Tibial nerve (tissue), 4 donors: ENCODE results near the gene MORC2. TPM values are rescaled to one million over a fixed set of nuclear protein-coding genes. Genes with fewer than 3 reads are reported as not detected.

Experiments used
- DNase-seq, 2 donors: peaks; one replicate each; pipeline ENCODE4 v3.0.0-alpha.2; 2019; ENCODE audit warnings: low spot score in 2 of 2
- H3K27ac ChIP-seq, 4 donors: fragments of 200-600 bp; sonication (generic) in 3 of 4; one replicate each; pipeline ENCODE4 v1.5.1; 2017 to 2019; ENCODE audit warnings: mild to moderate bottlenecking in 1 of 4
- H3K27me3 ChIP-seq, 2 donors: fragments of 200-600 bp; sonication (generic) in 1 of 2; one replicate each; pipeline versions ENCODE4 v1.5.1 to v1.6.0; 2017 to 2019
- H3K36me3 ChIP-seq, 3 donors: fragments of 200-600 bp; sonication (generic); one replicate each; pipeline ENCODE4 v1.5.1; 2018 to 2019
- H3K4me1 ChIP-seq, 4 donors: fragments of 200-600 bp; sonication (generic) in 3 of 4; one replicate each; pipeline ENCODE4 v1.5.1; 2017 to 2019
- H3K4me3 ChIP-seq, 4 donors: fragments of 200-600 bp; sonication (generic) in 3 of 4; one replicate each; pipeline ENCODE4 v1.5.1; 2017 to 2019; ENCODE audit warnings: mild to moderate bottlenecking in 1 of 4, moderate library complexity in 1 of 4
- H3K9me3 ChIP-seq, 4 donors: fragments of 200-600 bp; sonication (generic) in 3 of 4; one replicate each; pipeline ENCODE4 v1.5.1; 2017 to 2019
- CTCF ChIP-seq, 5 experiments: fragments of 200-600 bp in 3 of 5; fragments of 450-650 bp in 2 of 5; sonication (generic) in 3 of 5; IDR thresholded peaks; one replicate each; pipeline ENCODE4 v1.5.1; 2016 to 2019; ENCODE audit warnings: antibody characterized with exemption in 5 of 5, mild to moderate bottlenecking in 3 of 5, moderate library complexity in 2 of 5
- EP300 ChIP-seq, 2 donors: sonication (generic); formaldehyde crosslinking; IDR thresholded peaks; one replicate each; pipeline ENCODE4 v1.6.1; 2017; ENCODE audit warnings: antibody characterized with exemption in 2 of 2, mild to moderate bottlenecking in 1 of 2
- POLR2A ChIP-seq, 2 donors: fragments of 450-650 bp; IDR thresholded peaks; one replicate each; pipeline ENCODE4 v1.6.1; 2017; ENCODE audit warnings: antibody characterized with exemption in 2 of 2, mild to moderate bottlenecking in 2 of 2, moderate library complexity in 2 of 2
- WGBS, 2 donors: methylation state at CpG; one replicate each; pipeline ENCODE4 v1.1.5; 2018; 5-methylcytosine and 5-hydroxymethylcytosine counted together
- total RNA-seq, 4 donors: library from RNA; depleted of rRNA; stranded (reverse); fragments of >200 nt; gene quantifications; one replicate each; pipeline ENCODE4 v1.1.0, GENCODE V29; 2016

The MORC2 gene
- total RNA-seq, 4 donors from 2014 or later = 18.0 to 22.0 (median 21.0) TPM

DNA sequence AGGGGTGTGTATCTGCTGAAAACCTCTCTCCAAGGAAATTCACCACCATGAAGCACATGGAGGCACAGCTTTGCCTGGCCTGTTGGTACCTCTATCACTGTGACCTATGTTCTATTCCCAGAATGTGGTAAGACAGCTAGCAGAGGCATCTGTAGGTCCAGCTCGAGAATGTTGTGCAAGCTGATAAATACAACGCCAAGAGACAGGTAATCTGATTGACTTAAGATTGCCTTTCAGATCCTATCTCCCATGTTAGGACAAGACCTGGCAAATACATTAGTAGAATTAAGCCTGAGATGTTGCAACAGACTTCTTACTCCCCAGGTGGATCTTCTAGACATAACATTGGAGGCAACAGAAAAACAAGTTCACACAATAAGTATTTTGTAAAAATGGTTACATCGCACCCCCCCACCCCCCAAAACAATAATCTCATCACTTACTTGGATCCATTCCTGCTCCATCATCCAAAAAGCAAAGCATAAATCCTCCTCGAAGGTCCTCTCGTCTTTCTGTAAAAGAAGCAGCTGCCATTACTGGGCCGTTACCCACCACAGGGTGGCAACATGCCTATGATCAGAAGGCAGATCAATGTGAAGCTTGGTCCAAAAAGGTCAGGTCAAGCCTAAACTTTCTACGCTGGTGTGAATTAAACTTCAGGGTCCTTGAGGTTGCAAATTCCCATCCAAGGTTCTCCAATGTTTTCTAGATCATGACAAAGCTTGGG, 18.5 kb downstream of the MORC2 start:
- Histone ChIP-seq H3K4me1 (peaks cover 0 to 46% (median 19%) of the 10 kb centered on the region in 4 donors), H3K27ac (peak overlapping the region in 1 of 4 donors; percentile 23), H3K36me3 (peaks cover 0 to 74% (median 23%) of the 10 kb centered on the region in 3 donors), H3K4me3 (no peak overlapping the region), H3K27me3 (no peaks in the 10 kb centered on the region), H3K9me3 (no peaks in the 10 kb centered on the region)
- no peak for DNase-seq
- 68 to 69% methylated on average over 7 of the region's 7 CpGs for WGBS, 2 donors
- TF ChIP-seq CTCF (IDR thresholded peaks at IDR 0.05) (no peak), EP300 (IDR thresholded peaks at IDR 0.05) (no peak), POLR2A (IDR thresholded peaks at IDR 0.05) (no peak)

GRCh38 chr22:30948930-30949342, 19.6 kb downstream of the MORC2 start:
- Histone ChIP-seq H3K4me1 (peaks cover 0 to 46% (median 19%) of the 10 kb centered on the region in 4 donors), H3K27me3 (no peaks in the 10 kb centered on the region), H3K9me3 (no peaks in the 10 kb centered on the region), H3K36me3 (peaks cover 0 to 75% (median 31%) of the 10 kb centered on the region in 3 donors), H3K27ac (peak overlapping the region in 3 of 4 donors; percentile 79 to 88 (median 86)), H3K4me3 (no peak overlapping the region)
- WGBS, 2 donors = 44 to 46% methylated on average over 3 of the region's 3 CpGs
- no peak for DNase-seq
- no peak for TF ChIP-seq EP300 (IDR thresholded peaks at IDR 0.05)
- no peak for TF ChIP-seq POLR2A (IDR thresholded peaks at IDR 0.05)

- H3K36me3 ChIP-seq = peaks cover 2 to 75% (median 34%) of the 10 kb centered on the region in 3 donors
- WGBS, 2 donors = 15 to 16% methylated on average over 2 of the region's 2 CpGs
- peaks cover 0 to 46% (median 19%) of the 10 kb centered on the region in 4 donors for H3K4me1 ChIP-seq
- no peak for DNase-seq
- peak overlapping the region; percentile 59 to 88 (median 82) for H3K27ac ChIP-seq
- no peaks in the 10 kb centered on the region for H3K9me3 ChIP-seq
- no peak overlapping the region for H3K4me3 ChIP-seq
- TF ChIP-seq POLR2A (IDR thresholded peaks at IDR 0.05) (no peak), CTCF (IDR thresholded peaks at IDR 0.05) (peak; percentile 48 to 84 (median 51)), EP300 (IDR thresholded peaks at IDR 0.05) (peak in 1 of 2 donors; percentile 37)
- no peaks in the 10 kb centered on the region for H3K27me3 ChIP-seq
These were observed 20.6 kb downstream of the MORC2 start for GRCh38 chr22:30947816-30948454.

- TF ChIP-seq EP300 (IDR thresholded peaks at IDR 0.05) (peak in 1 of 2 donors; percentile 74), POLR2A (IDR thresholded peaks at IDR 0.05) (no peak), CTCF (IDR thresholded peaks at IDR 0.05) (peak in 1 of 5 experiments; percentile 31)
- no peak for DNase-seq
- 27 to 34% methylated on average over 5 of the region's 5 CpGs for WGBS, 2 donors
- Histone ChIP-seq H3K36me3 (peaks cover 2 to 75% (median 40%) of the 10 kb centered on the region in 3 donors), H3K9me3 (no peaks in the 10 kb centered on the region), H3K4me1 (peaks cover 0 to 46% (median 19%) of the 10 kb centered on the region in 4 donors), H3K27me3 (no peaks in the 10 kb centered on the region), H3K27ac (peak overlapping the region; percentile 59 to 88 (median 82)), H3K4me3 (no peak overlapping the region)
These were observed 21.3 kb downstream of the MORC2 start for GRCh38 chr22:30947173-30947815.

DNA sequence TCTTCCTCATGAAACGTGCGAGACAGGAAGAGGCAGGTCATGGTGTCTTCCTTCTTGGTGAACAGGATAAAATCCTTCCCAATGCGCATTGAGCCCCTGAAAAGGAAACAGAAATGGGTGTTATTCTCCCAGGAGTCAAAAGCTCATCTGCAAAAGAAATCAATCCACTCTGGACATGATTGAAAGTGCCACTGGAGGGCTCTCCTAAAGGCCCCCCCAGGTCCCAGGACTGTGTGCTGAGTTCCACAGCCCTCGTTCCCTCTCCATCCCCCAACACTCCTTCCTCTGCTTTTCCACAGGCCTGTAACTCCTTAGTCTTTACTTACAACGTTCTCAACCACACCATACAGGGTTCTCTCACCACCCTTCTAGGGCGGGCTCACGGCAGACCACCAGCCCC, 22.2 kb downstream of the MORC2 start:
- H3K4me3 ChIP-seq = no peak overlapping the region
- no peak for DNase-seq
- 65 to 76% methylated on average over 7 of the region's 7 CpGs for WGBS, 2 donors
- H3K4me1 ChIP-seq = peaks cover 0 to 46% (median 19%) of the 10 kb centered on the region in 4 donors
- no peaks in the 10 kb centered on the region for H3K9me3 ChIP-seq
- TF ChIP-seq POLR2A (IDR thresholded peaks at IDR 0.05) (no peak), EP300 (IDR thresholded peaks at IDR 0.05) (no peak), CTCF (IDR thresholded peaks at IDR 0.05) (no peak)
- peak overlapping the region; percentile 59 to 88 (median 82) for H3K27ac ChIP-seq
- H3K36me3 ChIP-seq = peaks cover 2 to 78% (median 49%) of the 10 kb centered on the region in 3 donors
- H3K27me3 ChIP-seq = no peaks in the 10 kb centered on the region
